ENCODE data around the gene TBXA2R.

Gene TBXA2R

GRCh38 chr19:3608079-3608641 is 1.5 kb upstream of the TBXA2R start:
- TF ChIP-seq, protein P1, sequence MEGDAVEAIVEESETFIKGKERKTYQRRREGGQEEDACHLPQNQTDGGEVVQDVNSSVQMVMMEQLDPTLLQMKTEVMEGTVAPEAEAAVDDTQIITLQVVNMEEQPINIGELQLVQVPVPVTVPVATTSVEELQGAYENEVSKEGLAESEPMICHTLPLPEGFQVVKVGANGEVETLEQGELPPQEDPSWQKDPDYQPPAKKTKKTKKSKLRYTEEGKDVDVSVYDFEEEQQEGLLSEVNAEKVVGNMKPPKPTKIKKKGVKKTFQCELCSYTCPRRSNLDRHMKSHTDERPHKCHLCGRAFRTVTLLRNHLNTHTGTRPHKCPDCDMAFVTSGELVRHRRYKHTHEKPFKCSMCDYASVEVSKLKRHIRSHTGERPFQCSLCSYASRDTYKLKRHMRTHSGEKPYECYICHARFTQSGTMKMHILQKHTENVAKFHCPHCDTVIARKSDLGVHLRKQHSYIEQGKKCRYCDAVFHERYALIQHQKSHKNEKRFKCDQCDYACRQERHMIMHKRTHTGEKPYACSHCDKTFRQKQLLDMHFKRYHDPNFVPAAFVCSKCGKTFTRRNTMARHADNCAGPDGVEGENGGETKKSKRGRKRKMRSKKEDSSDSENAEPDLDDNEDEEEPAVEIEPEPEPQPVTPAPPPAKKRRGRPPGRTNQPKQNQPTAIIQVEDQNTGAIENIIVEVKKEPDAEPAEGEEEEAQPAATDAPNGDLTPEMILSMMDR (conservative IDR thresholded peaks at IDR 0.05; ENCODE audit: low read depth, low read length), result no peak
- no peak overlapping the region for H3K4me3 ChIP-seq (ENCODE audit: low read length)
- DNase-seq (ENCODE audit: low read depth), result no peak

DNA sequence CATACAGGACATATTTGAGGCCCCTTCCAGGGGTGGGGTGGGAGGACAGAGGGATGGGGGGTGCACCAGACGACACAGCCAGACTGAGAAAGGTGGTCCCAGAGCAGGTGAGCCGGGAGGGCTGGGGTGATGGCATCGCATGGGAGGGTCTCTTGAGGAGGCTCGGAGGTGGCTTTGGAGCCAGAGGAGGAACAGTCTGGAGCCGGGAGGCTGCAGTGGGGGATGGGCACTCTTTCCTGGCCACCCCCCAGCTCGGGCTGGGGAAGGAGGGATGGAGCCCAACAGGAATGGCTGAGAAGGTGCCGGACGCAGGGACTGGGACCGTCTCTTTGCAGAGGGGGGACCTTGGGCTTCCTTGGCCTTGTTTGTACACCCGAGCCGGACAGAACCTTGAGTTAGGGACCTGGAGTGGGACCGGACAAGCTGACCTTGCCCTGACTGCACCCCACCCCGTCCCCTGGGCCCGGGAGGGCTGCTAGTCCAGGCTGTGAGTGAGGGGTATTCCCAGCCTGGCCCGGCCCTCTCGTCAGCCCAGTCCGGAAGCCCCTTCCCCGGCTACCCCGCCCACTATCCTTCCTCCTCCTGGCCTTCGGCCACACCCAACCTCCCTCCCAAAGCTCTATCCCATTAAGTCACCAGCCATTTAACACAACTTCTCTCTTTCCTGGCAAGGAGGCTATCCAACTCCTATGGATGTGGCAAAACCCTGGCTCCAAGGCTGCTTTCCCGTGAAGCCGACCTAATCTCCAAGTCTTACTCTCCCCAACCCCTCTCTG is 816 bp upstream of the TBXA2R start:
- no peak for DNase-seq (ENCODE audit: low read depth)
- TF ChIP-seq, protein P1 (conservative IDR thresholded peaks at IDR 0.05; ENCODE audit: low read depth, low read length), result no peak
- peak overlapping the region; percentile 44 for H3K4me3 ChIP-seq (ENCODE audit: low read length)

DNA sequence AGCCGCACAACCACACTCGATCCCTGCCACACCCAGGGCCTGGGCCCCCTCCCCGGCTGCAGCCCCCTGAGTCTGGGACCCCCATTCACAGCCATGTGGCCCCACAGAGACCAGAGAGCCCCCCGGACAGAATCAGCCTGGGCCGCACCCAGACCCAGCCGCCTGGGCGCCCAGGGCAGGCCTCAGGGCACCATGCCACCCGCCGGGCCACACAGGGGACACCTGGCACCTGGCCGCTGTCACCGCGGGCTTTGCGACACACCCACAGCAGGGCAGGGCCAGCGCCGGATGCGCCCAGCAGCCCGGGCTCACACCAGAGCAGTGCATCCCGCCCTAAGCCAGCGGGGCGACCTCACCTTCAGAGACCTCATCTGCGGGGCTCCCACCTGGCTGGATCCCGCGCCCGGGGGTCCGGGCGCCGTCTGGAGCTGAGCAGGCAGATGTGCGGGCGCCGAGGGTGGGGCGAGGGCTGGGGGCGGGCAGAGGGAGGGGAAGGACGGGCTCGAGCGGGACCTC is 443 bp downstream of the TBXA2R start:
- peak overlapping the region; percentile 44 for H3K4me3 ChIP-seq (ENCODE audit: low read length)
- TF ChIP-seq, protein P1 (conservative IDR thresholded peaks at IDR 0.05; ENCODE audit: low read depth, low read length), result no peak
- no peak for DNase-seq (ENCODE audit: low read depth)

- H3K4me3 ChIP-seq (ENCODE audit: low read length), result no peak overlapping the region
- no peak for DNase-seq (ENCODE audit: low read depth)
- TF ChIP-seq, protein P1 (conservative IDR thresholded peaks at IDR 0.05; ENCODE audit: low read depth, low read length), result no peak
Measured at GRCh38 chr19:3605770-3606169, 905 bp downstream of the TBXA2R start.

- TF ChIP-seq, protein P1 (conservative IDR thresholded peaks at IDR 0.05; ENCODE audit: low read depth, low read length), result no peak
- no peak for DNase-seq (ENCODE audit: low read depth)
- H3K4me3 ChIP-seq (ENCODE audit: low read length), result no peak overlapping the region
Measured at GRCh38 chr19:3605361-3605760, 1.3 kb downstream of the TBXA2R start.

DNA sequence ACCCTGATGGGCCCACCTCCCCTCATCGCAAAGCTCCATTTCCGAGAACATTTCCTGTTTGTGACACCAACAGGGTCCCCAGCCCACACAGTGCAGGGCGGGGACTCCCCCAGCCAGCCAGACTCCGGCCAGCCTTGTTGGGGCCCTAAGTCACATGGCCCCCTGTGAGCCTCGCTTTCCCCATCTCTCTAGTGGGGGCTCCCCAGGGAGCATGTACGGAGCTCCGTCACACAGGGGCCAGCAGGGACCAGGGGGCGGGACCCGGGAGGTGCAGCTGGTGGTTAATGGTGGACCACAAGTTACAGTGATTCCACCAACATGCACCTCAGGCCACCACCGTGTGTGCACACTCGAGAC is 1.7 kb downstream of the TBXA2R start:
- TF ChIP-seq, protein P1 (conservative IDR thresholded peaks at IDR 0.05; ENCODE audit: low read depth, low read length), result no peak
- no peak overlapping the region for H3K4me3 ChIP-seq (ENCODE audit: low read length)
- DNase-seq (ENCODE audit: low read depth), result no peak
